ENCODE data around the gene HTR1D. TPM values are rescaled to one million over a fixed set of nuclear protein-coding genes. Genes with fewer than 3 reads are reported as not detected.
"Not testable (repeated sequence)": the region's sequence is repeated elsewhere in the genome, so short reads cannot be mapped to it uniquely, and the experiment has no call there.

The HTR1D gene
- total RNA-seq, 1 experiment from 2014 or later, result 15.0 TPM

- DNase-seq, result no peak
- no TSS peak for BruUV-seq (replicated peaks)
- Histone ChIP-seq H4K20me1 (ENCODE audit: insufficient read depth) (no peaks in the 10 kb centered on the region), H3K9me2 (ENCODE audit: insufficient read depth) (no peaks in the 10 kb centered on the region), H3K36me3 (ENCODE audit: low read depth) (no peaks in the 10 kb centered on the region), H3K27me3 (ENCODE audit: insufficient read depth, low read depth) (no peaks in the 10 kb centered on the region), H3F3A (ENCODE audit: insufficient read depth, low read depth) (no peaks in the 10 kb centered on the region), H3K79me2 (ENCODE audit: low read depth) (no peaks in the 10 kb centered on the region), H3K27ac (no peak overlapping the region), H3K9me3 (ENCODE audit: insufficient read depth, low read depth) (no peaks in the 10 kb centered on the region), H3K4me2 (no peak overlapping the region), H2AFZ (no peak overlapping the region), H3K4me1 (replicated peaks; ENCODE audit: insufficient read depth) (no peaks in the 10 kb centered on the region), H3K4me3 (no peak overlapping the region)
- ChIA-PET CTCF (no interaction called here), POLR2A (ENCODE audit: unreplicated experiment) (no interaction called here)
- TF ChIP-seq, protein P1, sequence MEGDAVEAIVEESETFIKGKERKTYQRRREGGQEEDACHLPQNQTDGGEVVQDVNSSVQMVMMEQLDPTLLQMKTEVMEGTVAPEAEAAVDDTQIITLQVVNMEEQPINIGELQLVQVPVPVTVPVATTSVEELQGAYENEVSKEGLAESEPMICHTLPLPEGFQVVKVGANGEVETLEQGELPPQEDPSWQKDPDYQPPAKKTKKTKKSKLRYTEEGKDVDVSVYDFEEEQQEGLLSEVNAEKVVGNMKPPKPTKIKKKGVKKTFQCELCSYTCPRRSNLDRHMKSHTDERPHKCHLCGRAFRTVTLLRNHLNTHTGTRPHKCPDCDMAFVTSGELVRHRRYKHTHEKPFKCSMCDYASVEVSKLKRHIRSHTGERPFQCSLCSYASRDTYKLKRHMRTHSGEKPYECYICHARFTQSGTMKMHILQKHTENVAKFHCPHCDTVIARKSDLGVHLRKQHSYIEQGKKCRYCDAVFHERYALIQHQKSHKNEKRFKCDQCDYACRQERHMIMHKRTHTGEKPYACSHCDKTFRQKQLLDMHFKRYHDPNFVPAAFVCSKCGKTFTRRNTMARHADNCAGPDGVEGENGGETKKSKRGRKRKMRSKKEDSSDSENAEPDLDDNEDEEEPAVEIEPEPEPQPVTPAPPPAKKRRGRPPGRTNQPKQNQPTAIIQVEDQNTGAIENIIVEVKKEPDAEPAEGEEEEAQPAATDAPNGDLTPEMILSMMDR (conservative IDR thresholded peaks at IDR 0.05), result no peak
- no peak for TF ChIP-seq EZH2 (IDR thresholded peaks at IDR 0.05; ENCODE audit: low read depth)
- intact Hi-C loops (cut with micrococcal nuclease; ENCODE audit: unreplicated experiment), result no loop called here
Measured at GRCh38 chr1:23237508-23237907, 20.2 kb upstream of the HTR1D start.

DNA sequence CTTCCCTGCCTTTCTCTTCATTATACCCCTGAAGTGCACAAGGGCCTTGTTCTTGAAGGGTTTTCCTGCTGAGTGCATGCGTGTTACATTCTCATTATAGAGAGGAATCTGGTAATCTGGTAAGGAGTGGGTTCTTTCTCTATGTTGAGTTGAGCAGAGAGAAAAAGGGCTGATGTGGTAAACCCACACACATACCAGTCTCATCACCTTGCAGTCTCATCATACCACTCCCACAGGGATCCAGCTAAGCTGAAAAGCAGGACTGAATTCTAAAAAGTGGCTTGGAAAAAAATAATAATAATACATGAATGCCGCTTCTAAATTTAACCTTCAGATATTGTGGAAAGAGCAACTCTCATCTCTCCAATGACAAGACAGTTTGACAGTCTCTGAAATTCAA is 10.5 kb upstream of the HTR1D start:
- CTCF ChIA-PET, result interaction anchor here (0.6 kb wide), 2 partner anchors 210 to 679 kb away, joined by 4 to 6 read pairs; no protein-coding TSS in a partner anchor

DNA sequence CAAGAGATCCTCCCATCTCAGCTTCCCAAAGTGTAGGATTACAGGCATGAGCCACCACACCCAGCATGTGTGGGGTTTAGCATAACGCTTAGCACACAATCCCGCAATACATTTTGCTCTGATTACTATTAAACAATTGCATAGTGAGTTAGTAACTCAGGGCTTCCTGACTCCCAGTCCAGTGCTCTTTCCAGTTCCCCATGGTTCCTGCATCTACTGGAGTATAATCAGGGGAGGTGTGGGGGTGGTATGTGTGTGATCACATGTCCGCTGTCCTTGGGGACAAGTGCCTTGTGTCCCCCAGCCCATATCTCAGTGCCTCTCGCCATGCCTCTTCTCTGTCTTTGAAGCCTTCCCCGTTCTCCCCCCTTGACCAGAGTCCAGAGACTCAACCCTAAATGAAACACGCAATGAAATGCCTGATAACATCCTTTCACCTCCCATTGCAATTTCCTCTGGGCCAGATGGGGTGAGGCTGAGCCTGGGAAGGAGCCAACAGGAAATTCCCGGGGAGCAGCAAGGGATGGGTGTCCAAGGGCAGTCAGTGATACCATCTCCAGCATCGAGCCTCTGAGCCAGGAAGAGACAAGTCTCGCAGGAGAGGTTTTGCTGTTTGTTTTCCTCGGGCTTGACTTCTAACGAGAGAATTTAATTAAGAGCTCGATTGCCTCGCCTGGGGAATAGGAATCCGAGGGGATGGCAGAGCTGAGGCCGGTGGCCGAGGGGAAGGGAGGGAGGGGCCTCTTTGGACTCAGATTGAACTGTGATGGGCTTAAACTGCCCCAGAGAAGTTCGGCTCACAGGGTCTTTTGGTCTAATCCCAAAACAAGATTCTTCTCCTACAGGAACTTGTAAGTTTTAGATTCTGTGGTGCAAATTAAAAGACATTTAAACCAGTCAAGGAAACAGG is 7.7 kb upstream of the HTR1D start:
- Histone ChIP-seq H3K79me2 (ENCODE audit: low read depth) (no peaks in the 10 kb centered on the region), H3K36me3 (ENCODE audit: low read depth) (no peaks in the 10 kb centered on the region), H3K4me3 (no peak overlapping the region), H3F3A (ENCODE audit: insufficient read depth, low read depth) (no peaks in the 10 kb centered on the region), H2AFZ (0 out of 2 replicates have a peak overlapping the region, but pooled peaks have one; percentile 37), H3K27me3 (ENCODE audit: insufficient read depth, low read depth) (no peaks in the 10 kb centered on the region), H3K4me1 (replicated peaks; ENCODE audit: insufficient read depth) (peaks cover 13% of the 10 kb centered on the region; the same call in 1 of the 2 replicates), H3K27ac (no peak overlapping the region), H4K20me1 (ENCODE audit: insufficient read depth) (no peaks in the 10 kb centered on the region), H3K4me2 (peak overlapping the region; percentile 42), H3K9me2 (ENCODE audit: insufficient read depth) (no peaks in the 10 kb centered on the region), H3K9me3 (ENCODE audit: insufficient read depth, low read depth) (no peaks in the 10 kb centered on the region)
- CTCF ChIA-PET, result no interaction called here
- POLR2A ChIA-PET (ENCODE audit: unreplicated experiment), result interaction anchor here (0.7 kb wide), 1 partner anchor 30 kb away, joined by 5 read pairs; no protein-coding TSS in a partner anchor
- BruUV-seq (replicated peaks), result no TSS peak
- peak; percentile 43 to 78 for DNase-seq
- intact Hi-C loops (cut with micrococcal nuclease; ENCODE audit: unreplicated experiment), result loop anchor here (5.0 kb wide), 1 partner anchor 47 kb away; no protein-coding TSS in a partner anchor
- TF ChIP-seq, protein P1 (conservative IDR thresholded peaks at IDR 0.05), result no peak
- TF ChIP-seq EZH2 (IDR thresholded peaks at IDR 0.05; ENCODE audit: low read depth), result no peak

More for the DNA sequence above, 10.5 kb upstream of the HTR1D start:
- Histone ChIP-seq H3F3A (ENCODE audit: insufficient read depth, low read depth) (no peaks in the 10 kb centered on the region), H3K79me2 (ENCODE audit: low read depth) (no peaks in the 10 kb centered on the region), H3K27ac (no peak overlapping the region), H4K20me1 (ENCODE audit: insufficient read depth) (no peaks in the 10 kb centered on the region), H3K4me3 (no peak overlapping the region), H3K9me2 (ENCODE audit: insufficient read depth) (no peaks in the 10 kb centered on the region), H3K4me2 (no peak overlapping the region), H3K27me3 (ENCODE audit: insufficient read depth, low read depth) (no peaks in the 10 kb centered on the region), H2AFZ (no peak overlapping the region), H3K36me3 (ENCODE audit: low read depth) (no peaks in the 10 kb centered on the region), H3K9me3 (ENCODE audit: insufficient read depth, low read depth) (no peaks in the 10 kb centered on the region), H3K4me1 (replicated peaks; ENCODE audit: insufficient read depth) (peaks cover 13% of the 10 kb centered on the region; the same call in 1 of the 2 replicates)
- BruUV-seq (replicated peaks), result no TSS peak
- intact Hi-C loops (cut with micrococcal nuclease; ENCODE audit: unreplicated experiment), result loop anchor here (5.0 kb wide), 1 partner anchor 44 kb away; no protein-coding TSS in a partner anchor
- DNase-seq, result no peak
- TF ChIP-seq, protein P1 (conservative IDR thresholded peaks at IDR 0.05), result no peak
- no peak for TF ChIP-seq EZH2 (IDR thresholded peaks at IDR 0.05; ENCODE audit: low read depth)
- POLR2A ChIA-PET (ENCODE audit: unreplicated experiment), result no interaction called here

- H3K9me3 ChIP-seq (ENCODE audit: insufficient read depth, low read depth); POLR2A ChIA-PET (ENCODE audit: unreplicated experiment); intact Hi-C loops (cut with micrococcal nuclease; ENCODE audit: unreplicated experiment): not testable (repeated sequence)
Measured at GRCh38 chr1:23223963-23224362, 6.7 kb upstream of the HTR1D start.

DNA sequence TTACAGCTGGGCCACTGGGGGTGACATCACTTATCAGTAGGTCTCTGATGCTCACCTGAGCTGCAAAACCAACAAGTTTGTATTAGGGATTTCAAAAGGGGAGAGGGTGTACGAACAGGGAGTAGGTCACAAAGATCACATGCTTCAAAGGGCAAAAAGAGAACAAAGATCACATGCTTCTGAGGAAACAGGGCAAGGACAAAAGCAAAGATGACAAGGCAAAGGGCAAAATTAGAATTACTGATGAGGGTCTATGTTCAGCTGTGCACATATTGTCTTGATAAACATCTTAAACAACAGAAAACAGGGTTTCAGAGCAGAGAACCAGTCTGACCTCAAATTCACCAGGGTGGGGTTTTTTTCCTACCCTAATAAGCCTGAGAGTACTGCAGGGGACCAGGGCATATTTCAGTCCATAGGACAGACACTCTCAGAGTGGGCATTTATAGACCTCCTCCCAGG is 6.2 kb upstream of the HTR1D start:
- intact Hi-C loops (cut with micrococcal nuclease; ENCODE audit: unreplicated experiment); H4K20me1 ChIP-seq (ENCODE audit: insufficient read depth): not testable (repeated sequence)

More at GRCh38 chr1:23223963-23224362, 6.7 kb upstream of the HTR1D start:
- H4K20me1 ChIP-seq (ENCODE audit: insufficient read depth); BruUV-seq (replicated peaks); DNase-seq; H2AFZ ChIP-seq; H3K79me2 ChIP-seq (ENCODE audit: low read depth); H3K4me2 ChIP-seq; H3F3A ChIP-seq (ENCODE audit: insufficient read depth, low read depth); H3K27me3 ChIP-seq (ENCODE audit: insufficient read depth, low read depth); H3K4me3 ChIP-seq; CTCF ChIA-PET; H3K27ac ChIP-seq; H3K9me2 ChIP-seq (ENCODE audit: insufficient read depth); H3K36me3 ChIP-seq (ENCODE audit: low read depth): not testable (repeated sequence)
- peaks cover 13% of the 10 kb centered on the region; the same call in 1 of the 2 replicates for H3K4me1 ChIP-seq (replicated peaks; ENCODE audit: insufficient read depth)

More for the DNA sequence above, 6.2 kb upstream of the HTR1D start:
- H3K79me2 ChIP-seq (ENCODE audit: low read depth); H3K36me3 ChIP-seq (ENCODE audit: low read depth); DNase-seq; H3K27ac ChIP-seq; POLR2A ChIA-PET (ENCODE audit: unreplicated experiment); H3K4me3 ChIP-seq; BruUV-seq (replicated peaks); H3K27me3 ChIP-seq (ENCODE audit: insufficient read depth, low read depth); H3K4me2 ChIP-seq; H2AFZ ChIP-seq; CTCF ChIA-PET; H3F3A ChIP-seq (ENCODE audit: insufficient read depth, low read depth); H3K9me2 ChIP-seq (ENCODE audit: insufficient read depth); H3K9me3 ChIP-seq (ENCODE audit: insufficient read depth, low read depth): not testable (repeated sequence)
- H3K4me1 ChIP-seq (replicated peaks; ENCODE audit: insufficient read depth), result peaks cover 13% of the 10 kb centered on the region; the same call in 1 of the 2 replicates

Measured in PC-9 (cell line).